ENCODE measurements around the gene MAN2A2.
"Not testable (repeated sequence)": the region's sequence is repeated elsewhere in the genome, so short reads cannot be mapped to it uniquely, and the experiment has no call there.

MAN2A2 gene

DNA sequence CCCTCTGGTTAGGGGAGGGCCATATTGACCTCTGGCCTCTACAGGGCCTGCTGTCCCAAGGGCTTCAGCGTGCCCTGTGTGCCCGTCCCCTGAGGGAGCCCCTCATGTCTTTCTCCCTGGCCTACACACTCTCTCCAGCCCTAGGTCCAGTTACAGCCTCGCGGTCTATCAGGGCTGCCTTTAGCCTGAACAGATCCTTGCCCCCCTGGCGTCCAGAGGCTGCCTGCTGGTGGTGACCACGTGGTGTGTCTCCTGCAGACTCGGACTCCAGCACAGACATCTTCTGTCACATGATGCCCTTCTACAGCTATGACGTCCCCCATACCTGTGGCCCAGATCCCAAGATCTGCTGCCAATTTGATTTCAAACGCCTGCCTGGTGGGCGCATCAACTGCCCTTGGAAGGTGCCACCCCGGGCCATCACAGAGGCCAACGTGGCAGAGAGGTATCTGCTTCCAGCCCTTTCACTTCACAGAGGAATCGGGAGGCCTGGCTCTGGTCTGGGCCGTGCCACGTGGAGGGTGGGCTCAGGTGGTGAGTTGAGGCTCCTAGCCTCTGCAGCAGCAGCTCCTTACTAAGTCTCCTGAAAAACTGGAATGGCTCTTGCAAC, 4.1 kb downstream of the MAN2A2 start:
- H3K9me3 ChIP-seq (ENCODE audit: control insufficient read depth, insufficient read depth, low read length), result no peaks in the 10 kb centered on the region

DNA sequence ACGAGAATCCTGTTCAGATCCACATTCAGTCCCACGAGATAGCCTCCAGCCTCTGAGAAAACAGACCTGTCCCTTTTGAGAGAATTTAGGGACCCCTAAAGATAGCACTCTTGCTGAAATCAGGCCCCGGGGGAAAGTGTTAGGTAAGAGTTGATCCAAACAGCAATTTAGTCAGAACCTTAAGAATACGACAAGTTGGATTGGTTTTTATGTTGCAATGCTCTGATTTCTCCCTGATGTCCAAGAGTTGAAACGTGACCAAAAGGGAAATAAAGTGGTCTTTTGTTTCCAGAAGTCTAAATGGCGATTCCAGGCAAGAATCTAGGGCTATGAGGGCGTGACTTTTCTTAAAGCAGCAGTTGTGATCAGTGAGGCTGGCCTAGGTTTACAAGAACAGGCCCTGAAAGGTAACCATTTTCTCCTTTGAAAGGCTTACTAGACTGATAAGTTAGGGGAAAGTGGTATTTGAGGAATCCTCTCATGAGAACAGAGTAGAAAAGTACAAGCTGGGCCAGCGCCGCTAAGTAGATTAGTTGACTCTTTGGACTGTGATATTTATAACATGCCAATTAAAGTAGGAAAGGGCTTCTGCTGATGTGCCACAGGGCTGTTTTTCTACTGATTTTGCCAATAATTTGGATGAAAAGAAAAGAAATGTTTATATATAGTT, 4.9 kb downstream of the MAN2A2 start:
- no peak overlapping the region for H3K4me3 ChIP-seq (ENCODE audit: low read length)
- TF ChIP-seq, protein P1, sequence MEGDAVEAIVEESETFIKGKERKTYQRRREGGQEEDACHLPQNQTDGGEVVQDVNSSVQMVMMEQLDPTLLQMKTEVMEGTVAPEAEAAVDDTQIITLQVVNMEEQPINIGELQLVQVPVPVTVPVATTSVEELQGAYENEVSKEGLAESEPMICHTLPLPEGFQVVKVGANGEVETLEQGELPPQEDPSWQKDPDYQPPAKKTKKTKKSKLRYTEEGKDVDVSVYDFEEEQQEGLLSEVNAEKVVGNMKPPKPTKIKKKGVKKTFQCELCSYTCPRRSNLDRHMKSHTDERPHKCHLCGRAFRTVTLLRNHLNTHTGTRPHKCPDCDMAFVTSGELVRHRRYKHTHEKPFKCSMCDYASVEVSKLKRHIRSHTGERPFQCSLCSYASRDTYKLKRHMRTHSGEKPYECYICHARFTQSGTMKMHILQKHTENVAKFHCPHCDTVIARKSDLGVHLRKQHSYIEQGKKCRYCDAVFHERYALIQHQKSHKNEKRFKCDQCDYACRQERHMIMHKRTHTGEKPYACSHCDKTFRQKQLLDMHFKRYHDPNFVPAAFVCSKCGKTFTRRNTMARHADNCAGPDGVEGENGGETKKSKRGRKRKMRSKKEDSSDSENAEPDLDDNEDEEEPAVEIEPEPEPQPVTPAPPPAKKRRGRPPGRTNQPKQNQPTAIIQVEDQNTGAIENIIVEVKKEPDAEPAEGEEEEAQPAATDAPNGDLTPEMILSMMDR (IDR thresholded peaks at IDR 0.05; ENCODE audit: low read depth, low read length, poor library complexity, severe bottlenecking), result no peak
- no peak for TF ChIP-seq EZH2phosphoT487 (IDR thresholded peaks at IDR 0.05; ENCODE audit: borderline replicate concordance, low read length)
- no peak overlapping the region for H3K4me2 ChIP-seq (ENCODE audit: low read length)
- peaks cover 23% of the 10 kb centered on the region for H3K79me2 ChIP-seq (ENCODE audit: control insufficient read depth, low read length)
- H3K9me3 ChIP-seq (ENCODE audit: control insufficient read depth, insufficient read depth, low read length), result no peaks in the 10 kb centered on the region
- H3F3A ChIP-seq (ENCODE audit: control insufficient read depth, insufficient read depth), result no peaks in the 10 kb centered on the region
- peaks cover 12% of the 10 kb centered on the region for H3K4me1 ChIP-seq (ENCODE audit: control insufficient read depth, low read length)
- peaks cover 84% of the 10 kb centered on the region for H3K36me3 ChIP-seq (ENCODE audit: control insufficient read depth, low read length)
- no peaks in the 10 kb centered on the region for H4K20me1 ChIP-seq (ENCODE audit: control insufficient read depth, insufficient read depth, low read depth, low read length)
- no peaks in the 10 kb centered on the region for H3K9me2 ChIP-seq (replicated peaks; ENCODE audit: control insufficient read depth, low read length)
- H3K27me3 ChIP-seq (ENCODE audit: control insufficient read depth, low read length), result no peaks in the 10 kb centered on the region
- no peak overlapping the region for H3K27ac ChIP-seq (ENCODE audit: low read depth, low read length)

More for the DNA sequence above, 4.1 kb downstream of the MAN2A2 start:
- Histone ChIP-seq H3K27ac (ENCODE audit: low read depth, low read length) (no peak overlapping the region), H3F3A (ENCODE audit: control insufficient read depth, insufficient read depth) (no peaks in the 10 kb centered on the region), H3K27me3 (ENCODE audit: control insufficient read depth, low read length) (no peaks in the 10 kb centered on the region), H4K20me1 (ENCODE audit: control insufficient read depth, insufficient read depth, low read depth, low read length) (no peaks in the 10 kb centered on the region), H3K79me2 (ENCODE audit: control insufficient read depth, low read length) (peaks cover 23% of the 10 kb centered on the region), H3K36me3 (ENCODE audit: control insufficient read depth, low read length) (peaks cover 75% of the 10 kb centered on the region), H3K4me2 (ENCODE audit: low read length) (no peak overlapping the region), H3K4me1 (ENCODE audit: control insufficient read depth, low read length) (peaks cover 12% of the 10 kb centered on the region), H3K4me3 (ENCODE audit: low read length) (no peak overlapping the region), H3K9me2 (replicated peaks; ENCODE audit: control insufficient read depth, low read length) (no peaks in the 10 kb centered on the region)
- no peak for TF ChIP-seq EZH2phosphoT487 (IDR thresholded peaks at IDR 0.05; ENCODE audit: borderline replicate concordance, low read length)
- TF ChIP-seq, protein P1 (IDR thresholded peaks at IDR 0.05; ENCODE audit: low read depth, low read length, poor library complexity, severe bottlenecking), result no peak

DNA sequence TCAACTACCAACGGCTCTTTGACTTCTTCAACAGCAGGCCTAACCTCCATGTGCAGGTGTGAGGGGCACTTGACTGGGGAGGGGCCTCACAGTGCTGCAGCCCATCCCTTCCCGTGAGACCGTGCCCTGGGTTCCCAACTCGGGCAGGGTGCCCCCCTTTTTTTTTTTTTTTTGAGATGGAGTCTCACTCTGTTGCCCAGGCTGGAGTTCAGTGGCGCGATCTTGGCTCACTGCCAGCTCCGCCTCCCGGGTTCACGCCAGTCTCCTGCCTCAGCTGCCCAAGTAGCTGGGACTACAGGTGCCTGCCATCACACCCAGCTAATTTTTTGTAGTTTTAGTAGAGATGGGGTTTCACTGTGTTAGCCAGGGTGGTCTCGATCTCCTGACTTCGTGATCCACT, 6.3 kb downstream of the MAN2A2 start:
- H3K36me3 ChIP-seq (ENCODE audit: control insufficient read depth, low read length), result peaks cover 93% of the 10 kb centered on the region

DNA sequence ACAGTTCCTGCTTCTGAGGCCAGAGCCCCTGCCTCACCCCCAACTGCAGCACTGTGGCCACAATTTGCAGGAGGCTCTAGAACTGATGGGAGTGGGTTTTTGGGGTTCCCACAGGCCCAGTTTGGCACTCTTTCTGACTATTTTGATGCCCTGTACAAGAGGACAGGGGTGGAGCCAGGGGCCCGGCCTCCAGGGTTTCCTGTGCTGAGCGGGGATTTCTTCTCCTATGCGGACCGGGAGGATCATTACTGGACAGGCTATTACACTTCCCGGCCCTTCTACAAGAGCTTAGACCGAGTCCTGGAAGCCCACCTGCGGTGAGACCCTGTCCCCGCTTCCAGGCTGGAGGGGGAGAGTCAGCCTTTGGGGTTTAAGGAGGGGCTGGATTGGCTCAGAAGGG, 6.9 kb downstream of the MAN2A2 start:
- Histone ChIP-seq H3K4me3 (ENCODE audit: low read length) (no peak overlapping the region), H3K4me1 (ENCODE audit: control insufficient read depth, low read length) (peaks cover 2% of the 10 kb centered on the region), H3K79me2 (ENCODE audit: control insufficient read depth, low read length) (peaks cover 6% of the 10 kb centered on the region), H3F3A (ENCODE audit: control insufficient read depth, insufficient read depth) (no peaks in the 10 kb centered on the region), H3K36me3 (ENCODE audit: control insufficient read depth, low read length) (peaks cover 93% of the 10 kb centered on the region), H3K9me3 (ENCODE audit: control insufficient read depth, insufficient read depth, low read length) (no peaks in the 10 kb centered on the region), H4K20me1 (ENCODE audit: control insufficient read depth, insufficient read depth, low read depth, low read length) (no peaks in the 10 kb centered on the region), H3K27me3 (ENCODE audit: control insufficient read depth, low read length) (no peaks in the 10 kb centered on the region), H3K9me2 (replicated peaks; ENCODE audit: control insufficient read depth, low read length) (no peaks in the 10 kb centered on the region), H3K4me2 (ENCODE audit: low read length) (no peak overlapping the region), H3K27ac (ENCODE audit: low read depth, low read length) (no peak overlapping the region)
- no peak for TF ChIP-seq EZH2phosphoT487 (IDR thresholded peaks at IDR 0.05; ENCODE audit: borderline replicate concordance, low read length)
- TF ChIP-seq, protein P1 (IDR thresholded peaks at IDR 0.05; ENCODE audit: low read depth, low read length, poor library complexity, severe bottlenecking), result no peak

More for the DNA sequence above, 6.3 kb downstream of the MAN2A2 start:
- not testable (repeated sequence) for H3K4me2 ChIP-seq (ENCODE audit: low read length); H4K20me1 ChIP-seq (ENCODE audit: control insufficient read depth, insufficient read depth, low read depth, low read length); H3K9me3 ChIP-seq (ENCODE audit: control insufficient read depth, insufficient read depth, low read length); H3K27ac ChIP-seq (ENCODE audit: low read depth, low read length); H3K9me2 ChIP-seq (replicated peaks; ENCODE audit: control insufficient read depth, low read length); H3K4me3 ChIP-seq (ENCODE audit: low read length); H3K27me3 ChIP-seq (ENCODE audit: control insufficient read depth, low read length); H3K4me1 ChIP-seq (ENCODE audit: control insufficient read depth, low read length); H3F3A ChIP-seq (ENCODE audit: control insufficient read depth, insufficient read depth)
- peaks cover 11% of the 10 kb centered on the region for H3K79me2 ChIP-seq (ENCODE audit: control insufficient read depth, low read length)

Data from DOHH2 (cell line).